ENCODE data around the gene PAXIP1.

DNA sequence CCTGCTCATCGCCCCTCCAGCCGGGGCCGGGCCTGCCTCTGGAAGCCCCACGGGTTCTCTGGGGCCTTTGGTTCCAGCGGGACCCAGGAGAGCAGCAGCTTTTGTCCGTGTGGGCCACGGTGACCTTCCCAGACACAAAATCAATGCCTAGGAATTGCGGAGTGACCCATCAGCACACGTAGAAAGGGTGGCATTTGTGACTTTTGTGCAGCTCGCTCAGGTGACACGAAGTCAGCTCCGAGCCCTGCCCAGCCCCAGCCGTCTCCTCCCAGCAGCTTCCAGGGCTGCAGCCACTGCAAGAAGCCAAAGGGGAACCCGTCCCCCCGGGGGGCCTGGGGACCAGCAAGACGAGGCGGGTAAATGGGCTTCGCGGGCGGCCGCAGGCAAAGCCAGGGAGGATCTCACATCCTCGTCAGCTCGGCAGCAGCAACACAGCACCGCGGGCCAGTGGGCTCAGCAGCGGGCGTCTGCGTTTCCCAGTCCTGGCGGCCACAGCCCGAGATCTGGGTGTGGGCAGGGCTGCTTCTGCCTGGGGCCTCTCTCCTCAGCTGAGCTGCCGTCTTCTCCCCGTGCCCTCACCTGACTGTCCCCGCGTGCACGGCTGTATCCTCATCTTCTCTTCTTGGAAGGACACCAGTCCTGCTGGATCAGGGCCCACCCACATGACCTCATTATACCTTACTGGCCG, 88.5 kb downstream of the PAXIP1 start:
- TF ChIP-seq, protein P1, sequence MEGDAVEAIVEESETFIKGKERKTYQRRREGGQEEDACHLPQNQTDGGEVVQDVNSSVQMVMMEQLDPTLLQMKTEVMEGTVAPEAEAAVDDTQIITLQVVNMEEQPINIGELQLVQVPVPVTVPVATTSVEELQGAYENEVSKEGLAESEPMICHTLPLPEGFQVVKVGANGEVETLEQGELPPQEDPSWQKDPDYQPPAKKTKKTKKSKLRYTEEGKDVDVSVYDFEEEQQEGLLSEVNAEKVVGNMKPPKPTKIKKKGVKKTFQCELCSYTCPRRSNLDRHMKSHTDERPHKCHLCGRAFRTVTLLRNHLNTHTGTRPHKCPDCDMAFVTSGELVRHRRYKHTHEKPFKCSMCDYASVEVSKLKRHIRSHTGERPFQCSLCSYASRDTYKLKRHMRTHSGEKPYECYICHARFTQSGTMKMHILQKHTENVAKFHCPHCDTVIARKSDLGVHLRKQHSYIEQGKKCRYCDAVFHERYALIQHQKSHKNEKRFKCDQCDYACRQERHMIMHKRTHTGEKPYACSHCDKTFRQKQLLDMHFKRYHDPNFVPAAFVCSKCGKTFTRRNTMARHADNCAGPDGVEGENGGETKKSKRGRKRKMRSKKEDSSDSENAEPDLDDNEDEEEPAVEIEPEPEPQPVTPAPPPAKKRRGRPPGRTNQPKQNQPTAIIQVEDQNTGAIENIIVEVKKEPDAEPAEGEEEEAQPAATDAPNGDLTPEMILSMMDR (conservative IDR thresholded peaks at IDR 0.05; ENCODE audit: low read depth, low read length): no peak
- no peak for TF ChIP-seq EZH2 (IDR thresholded peaks at IDR 0.05; ENCODE audit: borderline replicate concordance, low read depth, low read length, poor library complexity, severe bottlenecking)
